ENCODE measurements around the gene MC5R.

- TF ChIP-seq CTCF (conservative IDR thresholded peaks at IDR 0.05; ENCODE audit: low read length) (no peak), EZH2phosphoT487 (IDR thresholded peaks at IDR 0.05; ENCODE audit: borderline replicate concordance) (no peak)
Observed at GRCh38 chr18:13796515-13796914, 27.4 kb upstream of the MC5R start.
